Measurements from ENCODE around the gene SYF2.
A peak's percentile ranks its signal among the peaks of the same experiment; 100 is the strongest.
"Not testable (repeated sequence)": the region's sequence is repeated elsewhere in the genome, so short reads cannot be mapped to it uniquely, and the experiment has no call there.

SYF2 gene

GRCh38 chr1:25204797-25205480 is 27.4 kb downstream of the SYF2 start:
- peak in 2 of 5 donors; percentile 11 to 41 for DNase-seq

GRCh38 chr1:25201006-25201405 is 31.3 kb downstream of the SYF2 start:
- DNase-seq, result no peak

- no peak for DNase-seq
These were observed 32.3 kb downstream of the SYF2 start for GRCh38 chr1:25199819-25200620.

- DNase-seq, result no peak
These were observed 33.5 kb downstream of the SYF2 start for GRCh38 chr1:25198663-25199252.

GRCh38 chr1:25197982-25198662 is 34.2 kb downstream of the SYF2 start:
- DNase-seq, result no peak

GRCh38 chr1:25197235-25197975 is 34.9 kb downstream of the SYF2 start:
- no peak for DNase-seq

GRCh38 chr1:25196830-25197229 is 35.5 kb downstream of the SYF2 start:
- no peak for DNase-seq

- DNase-seq, result no peak
These were observed 36.5 kb downstream of the SYF2 start for GRCh38 chr1:25195835-25196234.

GRCh38 chr1:25194572-25195020 is 37.7 kb downstream of the SYF2 start:
- DNase-seq, result no peak

- DNase-seq, result no peak
These were observed 38.2 kb downstream of the SYF2 start for GRCh38 chr1:25194054-25194453.

- no peak for DNase-seq
These were observed 39.1 kb downstream of the SYF2 start for GRCh38 chr1:25193229-25193628.

- no peak for DNase-seq
These were observed 40.1 kb downstream of the SYF2 start for GRCh38 chr1:25192154-25192553.

GRCh38 chr1:25190260-25190659 is 42.0 kb downstream of the SYF2 start:
- no peak for DNase-seq

- DNase-seq, result not testable (repeated sequence)
These were observed 44.4 kb downstream of the SYF2 start for GRCh38 chr1:25187904-25188303.

- no peak for DNase-seq
These were observed 45.2 kb downstream of the SYF2 start for GRCh38 chr1:25187077-25187476.

- DNase-seq, result no peak
These were observed 45.9 kb downstream of the SYF2 start for GRCh38 chr1:25186161-25187007.

- no peak for DNase-seq
These were observed 46.7 kb downstream of the SYF2 start for GRCh38 chr1:25185409-25186160.

- no peak for DNase-seq
These were observed 48.1 kb downstream of the SYF2 start for GRCh38 chr1:25184001-25184762.

GRCh38 chr1:25183126-25183980 is 48.9 kb downstream of the SYF2 start:
- DNase-seq, result no peak
